ENCODE measurements around the gene ZNF346.
A peak's percentile ranks its signal among the peaks of the same experiment; 100 is the strongest.
"Not testable (repeated sequence)": the region's sequence is repeated elsewhere in the genome, so short reads cannot be mapped to it uniquely, and the experiment has no call there.

Gene ZNF346

GRCh38 chr5:177010153-177010552 lies 12.3 kb upstream of the ZNF346 start:
- DNase-seq (ENCODE audit: low spot score) = no peak

GRCh38 chr5:177015156-177015555 lies 7.3 kb upstream of the ZNF346 start:
- DNase-seq (ENCODE audit: low spot score) = no peak

- no peak for DNase-seq (ENCODE audit: low spot score)
Observed at GRCh38 chr5:177018341-177018740, 4.2 kb upstream of the ZNF346 start.

GRCh38 chr5:177020033-177020432 lies 2.5 kb upstream of the ZNF346 start:
- DNase-seq (ENCODE audit: low spot score) = no peak

- DNase-seq (ENCODE audit: low spot score) = peak; percentile 54
Observed at GRCh38 chr5:177023303-177023664, 788 bp downstream of the ZNF346 start.

- DNase-seq (ENCODE audit: low spot score) = no peak
Observed at GRCh38 chr5:177024559-177024958, 2.1 kb downstream of the ZNF346 start.

- DNase-seq (ENCODE audit: low spot score) = peak; percentile 83
Observed at GRCh38 chr5:177025101-177025601, 2.7 kb downstream of the ZNF346 start.

- no peak for DNase-seq (ENCODE audit: low spot score)
Observed at GRCh38 chr5:177027665-177028064, 5.2 kb downstream of the ZNF346 start.

- no peak for DNase-seq (ENCODE audit: low spot score)
Observed at GRCh38 chr5:177029498-177029897, 7.0 kb downstream of the ZNF346 start.

- no peak for DNase-seq (ENCODE audit: low spot score)
Observed at GRCh38 chr5:177035976-177036375, 13.5 kb downstream of the ZNF346 start.

GRCh38 chr5:177036443-177036842 lies 13.9 kb downstream of the ZNF346 start:
- DNase-seq (ENCODE audit: low spot score) = no peak

- DNase-seq (ENCODE audit: low spot score) = peak; percentile 4
Observed at GRCh38 chr5:177036921-177037320, 14.4 kb downstream of the ZNF346 start.

GRCh38 chr5:177040814-177041420 lies 18.4 kb downstream of the ZNF346 start:
- DNase-seq (ENCODE audit: low spot score) = peak; percentile 4

- DNase-seq (ENCODE audit: low spot score) = peak; percentile 24
Observed at GRCh38 chr5:177041936-177042335, 19.4 kb downstream of the ZNF346 start.

GRCh38 chr5:177043114-177043513 lies 20.6 kb downstream of the ZNF346 start:
- DNase-seq (ENCODE audit: low spot score) = no peak

- no peak for DNase-seq (ENCODE audit: low spot score)
Observed at GRCh38 chr5:177043958-177044357, 21.5 kb downstream of the ZNF346 start.

- peak; percentile 3 for DNase-seq (ENCODE audit: low spot score)
Observed at GRCh38 chr5:177044641-177045040, 22.1 kb downstream of the ZNF346 start.

GRCh38 chr5:177045631-177046030 lies 23.1 kb downstream of the ZNF346 start:
- no peak for DNase-seq (ENCODE audit: low spot score)

- not testable (repeated sequence) for DNase-seq (ENCODE audit: low spot score)
Observed at GRCh38 chr5:177048531-177048930, 26.0 kb downstream of the ZNF346 start.

GRCh38 chr5:177049285-177049684 lies 26.8 kb downstream of the ZNF346 start:
- peak; percentile 67 for DNase-seq (ENCODE audit: low spot score)

- no peak for DNase-seq (ENCODE audit: low spot score)
Observed at GRCh38 chr5:177064500-177065277, 42.2 kb downstream of the ZNF346 start.

GRCh38 chr5:177065491-177065890 lies 43.0 kb downstream of the ZNF346 start:
- DNase-seq (ENCODE audit: low spot score) = no peak

- no peak for DNase-seq (ENCODE audit: low spot score)
Observed at GRCh38 chr5:177066224-177066623, 43.7 kb downstream of the ZNF346 start.

- DNase-seq (ENCODE audit: low spot score) = no peak
Observed at GRCh38 chr5:177067503-177067902, 45.0 kb downstream of the ZNF346 start.
